GM23248 (cell line): Measurements from ENCODE around the gene PRUNE2. TPM values are rescaled to one million over a fixed set of nuclear protein-coding genes. Genes with fewer than 3 reads are reported as not detected.
A peak's percentile ranks its signal among the peaks of the same experiment; 100 is the strongest.

Source experiments
- DNase-seq: peaks from one replicate; pipeline ENCODE4 v3.0.0-alpha.2; 2015
- H2AFZ ChIP-seq: fragments of 200-600 bp; sonication (generic); 2 replicates; pipeline ENCODE4 v1.6.1; 2016; ENCODE audit warnings: antibody characterized with exemption
- H3F3A ChIP-seq: fragments of 200-600 bp; sonication (generic); 2 replicates; pipeline ENCODE4 v1.6.1; 2016; ENCODE audit warnings: mild to moderate bottlenecking, antibody characterized with exemption, mixed run types; ENCODE audit not compliant: insufficient read depth
- H3K27ac ChIP-seq: fragments of 200-600 bp; sonication (generic); 2 replicates; pipeline ENCODE4 v1.5.1; 2016; ENCODE audit warnings: mild to moderate bottlenecking
- H3K27me3 ChIP-seq: fragments of 200-600 bp; sonication (generic); replicated peaks from 2 replicates; pipeline ENCODE4 v1.6.1; 2016; ENCODE audit warnings: mild to moderate bottlenecking; ENCODE audit not compliant: insufficient read depth
- H3K36me3 ChIP-seq: fragments of 200-600 bp; sonication (generic); 2 replicates; pipeline ENCODE4 v1.6.1; 2016; ENCODE audit warnings: low read depth, mild to moderate bottlenecking
- H3K4me1 ChIP-seq: fragments of 200-600 bp; sonication (generic); 2 replicates; pipeline ENCODE4 v1.6.1; 2016; ENCODE audit warnings: mild to moderate bottlenecking; ENCODE audit not compliant: insufficient read depth
- H3K4me2 ChIP-seq: fragments of 200-600 bp; sonication (generic); one replicate; pipeline ENCODE4 v1.6.1; 2016; ENCODE audit warnings: mild to moderate bottlenecking; ENCODE audit not compliant: unreplicated experiment
- H3K4me3 ChIP-seq: fragments of 200-600 bp; sonication (generic); 2 replicates; pipeline ENCODE4 v1.5.1; 2016; ENCODE audit warnings: mild to moderate bottlenecking
- H3K79me2 ChIP-seq: fragments of 200-600 bp; sonication (generic); 2 replicates; pipeline ENCODE4 v1.6.1; 2016; ENCODE audit warnings: mild to moderate bottlenecking; ENCODE audit not compliant: insufficient read depth
- H3K9ac ChIP-seq: fragments of 200-600 bp; sonication (generic); 2 replicates; pipeline ENCODE4 v1.6.1; 2016; ENCODE audit warnings: mild to moderate bottlenecking
- H3K9me2 ChIP-seq: fragments of 200-600 bp; sonication (generic); 2 replicates; pipeline ENCODE4 v1.6.1; 2016; ENCODE audit warnings: mixed run types, mild to moderate bottlenecking, moderate library complexity; ENCODE audit not compliant: insufficient read depth
- H3K9me3 ChIP-seq: fragments of 200-600 bp; sonication (generic); one replicate; pipeline ENCODE4 v1.6.1; 2017; ENCODE audit warnings: low read depth
- H4K20me1 ChIP-seq: fragments of 200-600 bp; sonication (generic); 2 replicates; pipeline ENCODE4 v1.6.0; 2016; ENCODE audit not compliant: insufficient read depth
- EZH2 ChIP-seq: fragments of 200-600 bp; sonication (generic); IDR thresholded peaks from 2 replicates; pipeline ENCODE4 v1.6.1; 2018; ENCODE audit warnings: antibody characterized with exemption, mild to moderate bottlenecking; ENCODE audit not compliant: insufficient read depth, poor library complexity, severe bottlenecking
- EZH2phosphoT487 ChIP-seq: fragments of 200-600 bp; sonication (generic); IDR thresholded peaks from 2 replicates; pipeline ENCODE4 v1.6.1; 2018; ENCODE audit warnings: antibody characterized with exemption, moderate library complexity, mild to moderate bottlenecking, low read depth; ENCODE audit not compliant: insufficient read depth
- WGBS, 2 experiments: methylation state at CpG; one replicate each; pipeline ENCODE4 v1.1.6; 2015 to 2017; ENCODE audit warnings: low lambda C conversion rate in 2 of 2, low coverage in 1 of 2; ENCODE audit errors: missing lambda C conversion rate in 2 of 2; 5-methylcytosine and 5-hydroxymethylcytosine counted together
- in situ Hi-C: fragments of 300-500 bp; cut with MboI; formaldehyde crosslinking; loops from 2 replicates; pipeline ENCODE4 v1.15.0; 2020
- polyA plus RNA-seq: library from polyadenylated mRNA; unstranded; fragments of >200 nt; fragmentation: Nextera tagmentation; extraction: Ambion mirVana; gene quantifications from 2 replicates; pipeline ENCODE4 v1.2.1, GENCODE V29; 2016
- total RNA-seq: library from RNA; depleted of rRNA; stranded (reverse); fragments of >200 nt; shearing (Covaris generic); gene quantifications from 2 replicates; pipeline ENCODE4 v1.2.3, GENCODE V29; 2014

PRUNE2 gene
- total and polyA plus RNA-seq, 2 experiments from 2014 or later = 2.0 to 8.8 TPM

GRCh38 chr9:76580820-76581219 is 325.1 kb downstream of the PRUNE2 start:
- no peaks in the 10 kb centered on the region for H4K20me1 ChIP-seq
- H3K9ac ChIP-seq = no peak overlapping the region
- no peaks in the 10 kb centered on the region for H3K9me2 ChIP-seq
- no peaks in the 10 kb centered on the region for H3K27me3 ChIP-seq
- H3K79me2 ChIP-seq = no peaks in the 10 kb centered on the region
- in situ Hi-C loops = no loop called here
- no peak overlapping the region for H3K4me2 ChIP-seq
- no peaks in the 10 kb centered on the region for H3F3A ChIP-seq
- H3K27ac ChIP-seq = no peak overlapping the region
- no peaks in the 10 kb centered on the region for H3K9me3 ChIP-seq
- H3K36me3 ChIP-seq = no peaks in the 10 kb centered on the region
- TF ChIP-seq EZH2 = no peak
- TF ChIP-seq EZH2phosphoT487 = no peak
- no peak for DNase-seq
- H3K4me1 ChIP-seq = peaks cover 18% of the 10 kb centered on the region
- H2AFZ ChIP-seq = no peak overlapping the region
- no peak overlapping the region for H3K4me3 ChIP-seq
- WGBS, 2 experiments = 97 to 99% methylated on average over 3 of the region's 3 CpGs

DNA sequence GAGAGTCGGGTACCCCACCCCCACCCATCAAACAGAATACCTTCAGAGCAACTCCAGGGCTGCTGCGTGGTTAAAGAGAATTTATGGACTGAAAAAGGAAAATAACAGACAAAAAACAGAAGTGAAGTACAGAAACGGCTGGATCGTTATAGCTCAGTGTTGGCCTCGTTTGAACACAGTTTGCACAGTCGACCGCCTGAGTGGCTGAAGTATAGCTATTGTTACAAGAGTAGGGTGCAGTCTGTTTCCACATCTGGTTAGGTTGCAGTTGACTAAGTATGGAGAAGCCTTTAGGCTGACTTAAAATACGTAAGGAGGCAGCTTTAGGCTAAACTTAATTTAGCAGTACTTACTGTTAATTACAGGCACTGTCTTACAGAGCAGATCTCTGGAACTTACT is 325.7 kb downstream of the PRUNE2 start:
- no peaks in the 10 kb centered on the region for H3K79me2 ChIP-seq
- DNase-seq = no peak
- no peaks in the 10 kb centered on the region for H3F3A ChIP-seq
- H3K4me2 ChIP-seq = no peak overlapping the region
- no peak overlapping the region for H3K27ac ChIP-seq
- no peak overlapping the region for H3K9ac ChIP-seq
- H3K4me3 ChIP-seq = no peak overlapping the region
- TF ChIP-seq EZH2 (no peak), EZH2phosphoT487 (no peak)
- WGBS, 2 experiments = 71 to 75% methylated on average over 8 of the region's 8 CpGs
- no peaks in the 10 kb centered on the region for H4K20me1 ChIP-seq
- no peaks in the 10 kb centered on the region for H3K36me3 ChIP-seq
- H3K27me3 ChIP-seq = no peaks in the 10 kb centered on the region
- no peaks in the 10 kb centered on the region for H3K9me2 ChIP-seq
- no peak overlapping the region for H2AFZ ChIP-seq
- in situ Hi-C loops = no loop called here
- H3K4me1 ChIP-seq = peaks cover 19% of the 10 kb centered on the region
- no peaks in the 10 kb centered on the region for H3K9me3 ChIP-seq

DNA sequence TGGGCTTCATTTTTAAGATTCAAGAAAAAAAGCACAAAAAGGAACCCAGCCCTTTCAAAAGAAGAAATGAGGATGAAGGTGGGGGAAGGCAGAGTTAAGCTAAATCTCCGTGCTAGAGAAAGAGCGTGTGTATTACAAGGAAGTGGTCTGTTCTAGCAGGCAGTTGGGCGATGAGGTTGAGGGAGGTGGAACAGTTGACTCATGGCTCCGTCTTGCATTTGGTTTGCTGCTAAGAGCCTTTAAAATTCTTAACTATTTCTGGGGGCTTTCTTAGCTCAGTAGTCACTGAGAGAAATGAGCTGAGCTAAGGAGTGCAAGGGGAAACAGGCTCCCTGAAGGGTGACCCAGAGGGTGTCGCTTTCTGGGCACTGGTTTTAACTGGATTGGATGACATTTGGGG is 329.6 kb downstream of the PRUNE2 start:
- H2AFZ ChIP-seq = peak overlapping the region; percentile 71
- H3K4me2 ChIP-seq = peak overlapping the region; percentile 15
- no peaks in the 10 kb centered on the region for H3K79me2 ChIP-seq
- TF ChIP-seq EZH2 = no peak
- no peak for TF ChIP-seq EZH2phosphoT487
- WGBS, 2 experiments = 56 to 65% methylated on average over 5 of the region's 5 CpGs
- H3K4me3 ChIP-seq = no peak overlapping the region
- no peak overlapping the region for H3K9ac ChIP-seq
- in situ Hi-C loops = no loop called here
- H3K36me3 ChIP-seq = no peaks in the 10 kb centered on the region
- H4K20me1 ChIP-seq = no peaks in the 10 kb centered on the region
- H3K4me1 ChIP-seq = peaks cover 19% of the 10 kb centered on the region
- H3K9me2 ChIP-seq = no peaks in the 10 kb centered on the region
- H3K27me3 ChIP-seq = no peaks in the 10 kb centered on the region
- peak; percentile 85 for DNase-seq
- no peaks in the 10 kb centered on the region for H3K9me3 ChIP-seq
- peak overlapping the region; percentile 62 for H3K27ac ChIP-seq
- H3F3A ChIP-seq = peaks cover under 1% of the 10 kb centered on the region; the same call in 1 of the 2 replicates

GRCh38 chr9:76575761-76576160 is 330.2 kb downstream of the PRUNE2 start:
- H3K27me3 ChIP-seq = no peaks in the 10 kb centered on the region
- no peaks in the 10 kb centered on the region for H4K20me1 ChIP-seq
- WGBS, 2 experiments = 95 to 100% methylated on average over 2 of the region's 2 CpGs
- no peaks in the 10 kb centered on the region for H3K9me2 ChIP-seq
- peaks cover 19% of the 10 kb centered on the region for H3K4me1 ChIP-seq
- no peak for TF ChIP-seq EZH2
- no peak for TF ChIP-seq EZH2phosphoT487
- H2AFZ ChIP-seq = peak overlapping the region; percentile 71
- peak overlapping the region; percentile 15 for H3K4me2 ChIP-seq
- in situ Hi-C loops = no loop called here
- no peaks in the 10 kb centered on the region for H3K9me3 ChIP-seq
- peak overlapping the region; percentile 62 for H3K27ac ChIP-seq
- H3K4me3 ChIP-seq = no peak overlapping the region
- no peak for DNase-seq
- no peaks in the 10 kb centered on the region for H3K79me2 ChIP-seq
- H3K9ac ChIP-seq = no peak overlapping the region
- peaks cover 6% of the 10 kb centered on the region for H3F3A ChIP-seq
- H3K36me3 ChIP-seq = no peaks in the 10 kb centered on the region
